HG02571 (cell line): ENCODE results near the gene ANO3.
"Not testable (repeated sequence)": the region's sequence is repeated elsewhere in the genome, so short reads cannot be mapped to it uniquely, and the experiment has no call there.

Experiments used
- ATAC-seq: cut with Tn5 transposase; IDR thresholded peaks from one replicate; pipeline ENCODE4 v1.9.1; 2021; ENCODE audit warnings: mild to moderate bottlenecking, moderate library complexity; ENCODE audit not compliant: unreplicated experiment

Gene ANO3

GRCh38 chr11:26571861-26572654 is 240.1 kb downstream of the ANO3 start, which contains the start of gene MUC15:
TSS of gene MUC15 (minus strand) at chr11:26572263. CDS start at chr11:26567094, 5,169 bp downstream.
- no peak for ATAC-seq

- no peak for ATAC-seq
Measured at GRCh38 chr11:26572770-26573402, 241.0 kb downstream of the ANO3 start.

GRCh38 chr11:26573896-26574295 is 242.0 kb downstream of the ANO3 start:
- ATAC-seq: no peak

- no peak for ATAC-seq
Measured at GRCh38 chr11:26575946-26576345, 244.0 kb downstream of the ANO3 start.

GRCh38 chr11:26578998-26579661 is 247.2 kb downstream of the ANO3 start:
- ATAC-seq: no peak

DNA sequence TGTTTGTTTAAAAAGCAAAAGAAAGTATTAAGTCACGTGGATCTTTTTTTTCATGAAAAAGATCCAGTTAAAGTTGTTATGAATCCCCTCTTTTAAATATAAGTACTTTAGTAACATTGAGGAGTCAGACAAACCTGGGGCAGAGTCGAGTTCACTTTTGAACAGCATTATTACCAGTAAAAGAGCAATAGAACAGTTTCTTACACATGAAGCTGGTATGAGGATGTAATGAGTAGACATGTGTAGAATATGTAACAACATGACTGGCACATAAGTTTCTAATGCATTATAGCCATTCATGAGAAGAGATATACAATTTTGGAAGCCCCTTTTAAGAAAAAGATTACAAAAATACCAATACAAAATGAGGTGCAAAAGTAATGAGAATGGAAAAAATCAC is 247.8 kb downstream of the ANO3 start:
- no peak for ATAC-seq

GRCh38 chr11:26580929-26581328 is 249.0 kb downstream of the ANO3 start:
- no peak for ATAC-seq

GRCh38 chr11:26583550-26583949 is 251.6 kb downstream of the ANO3 start:
- ATAC-seq: no peak

- ATAC-seq: no peak
Measured at GRCh38 chr11:26584818-26585217, 252.9 kb downstream of the ANO3 start.

DNA sequence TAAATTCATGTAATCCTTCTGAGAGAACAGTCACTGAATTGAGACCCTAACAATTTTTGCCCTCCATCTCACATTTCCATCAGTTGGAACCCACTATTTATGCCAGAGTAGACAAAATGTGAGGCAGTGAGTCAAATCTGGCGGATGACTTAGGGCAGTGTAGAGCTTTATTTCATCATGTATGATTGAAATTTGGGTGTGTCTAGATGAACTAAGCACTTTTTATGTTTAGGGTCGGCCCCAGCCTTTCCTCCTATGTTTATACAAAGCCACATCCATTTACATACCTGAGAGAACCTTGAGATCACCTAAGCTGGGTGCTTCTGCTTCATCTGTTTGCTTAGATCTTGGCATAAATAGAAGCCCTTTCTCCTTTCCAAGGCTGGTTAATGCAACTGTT is 255.1 kb downstream of the ANO3 start:
- ATAC-seq: no peak

DNA sequence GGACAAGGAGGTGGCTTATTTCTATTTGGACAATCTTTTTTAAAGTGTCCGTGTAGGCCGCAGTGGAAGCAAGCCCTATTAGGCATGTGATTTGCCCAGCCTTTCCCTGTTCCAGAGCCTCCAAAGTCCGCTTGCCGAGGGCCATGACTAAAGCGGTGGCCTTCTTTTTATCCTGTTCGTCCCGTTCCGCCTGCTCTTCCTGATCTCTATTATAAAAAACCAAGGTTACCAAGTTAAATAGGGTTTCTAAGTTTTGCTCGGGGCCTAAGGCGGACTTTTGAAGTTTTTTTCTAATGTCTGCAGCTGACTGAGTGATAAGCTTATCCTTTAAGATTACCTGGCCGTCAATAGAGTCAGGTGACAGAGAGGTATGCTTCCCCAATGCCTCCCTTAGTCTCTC is 261.8 kb downstream of the ANO3 start:
- ATAC-seq: no peak

DNA sequence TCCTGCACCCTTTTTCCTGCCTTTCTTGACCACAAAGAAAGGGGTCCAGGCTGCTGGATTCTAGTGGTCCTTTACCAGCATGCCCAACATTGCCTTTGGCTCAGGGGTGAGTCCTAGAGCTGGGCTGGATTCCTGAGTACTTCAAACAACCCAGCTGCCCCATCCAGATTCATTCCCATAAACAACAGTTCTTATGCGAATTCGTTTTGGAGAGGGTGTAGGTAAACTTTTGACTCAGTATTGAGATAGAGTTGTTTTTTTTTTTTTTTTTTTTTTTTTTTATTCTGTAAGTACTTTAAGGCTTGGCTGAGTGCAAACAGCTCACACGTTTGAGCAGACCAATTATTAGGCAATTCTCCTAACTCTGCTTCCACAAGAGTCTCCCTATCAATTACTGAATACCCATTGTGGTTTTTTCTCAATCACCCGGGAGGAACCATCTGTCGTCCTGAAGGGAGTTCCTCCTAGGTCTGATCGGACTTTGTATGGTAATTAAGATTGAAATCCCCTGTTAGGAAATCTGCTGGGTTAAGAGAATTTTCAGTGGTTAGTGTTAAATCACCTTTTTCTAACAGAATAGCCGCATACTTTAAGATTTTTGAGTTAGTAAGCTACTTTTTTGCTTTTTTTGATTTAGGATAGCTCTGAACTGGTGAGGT is 263.4 kb downstream of the ANO3 start:
- ATAC-seq: not testable (repeated sequence)

DNA sequence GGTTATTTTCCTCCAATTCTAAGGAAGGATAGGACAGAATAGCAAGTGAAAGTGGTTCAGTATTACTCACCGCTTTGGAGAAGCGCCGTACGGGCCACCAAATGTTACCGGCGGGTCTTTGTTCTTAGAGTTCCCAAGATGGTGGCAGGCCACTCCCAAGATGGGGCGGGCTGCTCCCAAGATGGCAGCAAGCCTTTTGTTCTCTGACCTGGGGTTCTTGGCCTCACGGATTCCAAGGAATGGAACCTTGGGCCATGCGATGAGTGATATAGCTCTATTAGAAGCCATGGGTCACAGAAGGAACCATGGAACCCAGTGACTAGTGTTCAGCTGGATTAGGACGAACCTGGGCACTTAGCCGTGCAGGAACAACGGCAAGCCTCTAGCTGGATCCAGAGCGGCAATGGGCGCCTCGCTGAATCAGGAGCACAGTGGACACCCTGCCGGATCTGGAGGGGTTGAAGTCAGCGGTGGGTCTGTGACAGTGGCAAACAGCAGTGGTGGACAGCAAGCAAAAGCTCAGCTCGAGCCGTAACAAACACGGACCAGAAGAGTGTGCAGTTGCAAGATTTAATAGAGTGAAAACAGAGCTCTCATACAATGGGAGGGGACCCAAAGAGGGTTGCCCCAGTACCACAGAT is 265.2 kb downstream of the ANO3 start:
- not testable (repeated sequence) for ATAC-seq

GRCh38 chr11:26597899-26598298 is 266.0 kb downstream of the ANO3 start:
- ATAC-seq: no peak

DNA sequence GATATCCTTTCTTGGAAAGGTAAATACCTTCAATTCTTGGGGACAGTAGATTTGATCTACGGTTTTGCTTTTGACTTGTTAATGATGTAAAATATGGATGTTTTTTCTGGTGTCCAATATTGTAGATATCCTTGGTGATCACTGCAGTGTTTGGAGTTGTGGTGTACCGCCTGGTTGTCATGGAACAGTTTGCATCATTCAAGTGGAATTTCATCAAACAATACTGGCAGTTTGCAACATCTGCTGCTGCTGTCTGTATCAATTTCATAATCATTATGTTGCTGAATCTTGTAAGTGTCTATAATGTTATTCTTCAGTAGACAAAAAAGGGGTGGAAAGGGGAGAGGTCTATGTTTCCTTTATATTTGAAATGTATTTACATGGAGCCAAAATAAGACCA is 267.5 kb downstream of the ANO3 start:
- ATAC-seq: no peak

DNA sequence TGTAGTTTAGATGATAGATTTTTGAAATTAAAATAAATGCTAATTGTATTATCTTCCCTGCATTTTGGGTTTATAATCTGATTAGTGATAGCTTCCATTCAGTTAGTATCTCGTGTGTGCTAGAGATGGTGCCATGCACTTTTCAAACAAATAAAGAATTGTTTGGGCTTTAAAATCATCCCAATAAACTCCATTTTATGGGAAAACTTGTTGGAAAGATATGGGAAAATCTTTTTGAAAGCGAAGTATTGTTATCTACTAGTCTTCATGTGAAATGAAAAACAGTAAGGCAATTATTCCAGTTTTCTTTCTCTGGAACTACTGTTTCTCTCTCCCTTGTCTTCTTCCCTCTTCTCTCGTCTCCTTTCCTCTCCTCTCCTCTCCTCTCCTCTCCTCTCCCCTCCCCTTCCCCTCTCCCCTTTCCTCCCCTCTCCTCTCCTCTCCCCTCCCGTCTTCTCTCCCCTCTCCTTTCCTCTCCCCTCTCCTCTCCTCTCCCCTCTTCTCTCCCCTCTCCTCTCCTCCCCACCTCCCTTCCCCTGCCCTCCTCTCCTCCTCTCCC is 268.0 kb downstream of the ANO3 start:
- ATAC-seq: no peak

DNA sequence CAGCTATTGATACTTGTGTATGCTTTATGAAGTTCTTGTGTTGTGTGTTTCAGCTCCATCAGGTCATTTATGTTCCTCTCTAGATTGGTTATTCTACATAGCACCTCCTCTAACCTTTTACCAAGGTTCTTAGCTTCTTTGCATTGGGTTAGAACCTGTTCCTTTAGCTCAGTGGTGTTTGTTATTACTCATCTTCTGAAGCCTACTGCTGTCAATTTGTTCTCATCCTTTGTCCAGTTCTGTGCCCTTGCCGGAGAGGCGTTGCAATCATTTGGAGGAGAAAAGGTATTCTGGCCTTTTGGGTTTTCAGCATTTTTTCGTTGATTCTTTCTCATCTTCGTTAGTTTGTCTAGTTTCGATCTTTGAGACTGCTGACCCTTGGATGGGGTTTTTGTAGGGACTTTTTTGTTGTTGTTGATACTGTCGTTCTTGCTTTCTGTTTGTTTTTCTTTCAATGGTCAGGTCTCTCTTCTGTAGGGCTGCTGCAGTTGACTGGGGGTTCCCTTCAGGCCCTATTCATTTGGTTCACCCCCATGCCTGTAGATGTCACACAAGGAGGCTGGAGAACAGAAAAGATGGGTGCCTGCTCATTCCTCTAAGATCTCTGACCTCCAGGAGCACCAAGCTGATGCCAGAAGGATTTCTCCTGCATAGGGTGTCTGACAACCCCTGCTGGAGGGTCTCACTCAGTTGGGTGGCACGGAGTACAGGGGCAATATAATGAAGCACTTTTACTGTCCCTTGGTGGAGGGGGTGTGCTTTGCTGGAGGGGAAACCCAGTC is 276.0 kb downstream of the ANO3 start:
- no peak for ATAC-seq

GRCh38 chr11:26608507-26609146 is 276.7 kb downstream of the ANO3 start:
- ATAC-seq: no peak

DNA sequence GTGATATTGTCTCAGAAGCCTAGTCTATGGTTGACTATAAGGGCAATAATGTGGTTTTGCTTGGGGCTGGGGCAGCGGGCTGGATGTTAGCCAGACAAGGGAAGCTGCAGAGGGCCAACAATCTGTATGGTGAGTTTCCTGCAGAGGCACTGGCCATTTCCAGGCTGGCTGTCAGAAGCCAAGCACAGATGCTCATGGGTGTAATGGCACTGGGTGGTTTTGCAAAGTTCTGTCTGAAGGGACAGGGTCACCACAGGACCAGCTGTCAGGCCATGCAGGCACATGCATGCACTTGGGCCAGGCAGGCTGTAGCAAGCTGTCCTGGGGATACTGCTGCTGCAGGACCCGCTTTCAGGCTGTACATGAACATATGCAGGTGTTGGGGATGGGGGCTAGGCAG is 281.8 kb downstream of the ANO3 start:
- ATAC-seq: no peak
